IPS-20b (cell line): Measurements from ENCODE around the gene FAM180A.
"Not testable (repeated sequence)": the region's sequence is repeated elsewhere in the genome, so short reads cannot be mapped to it uniquely, and the experiment has no call there.

Experiments used
- H3K27ac ChIP-seq: one replicate; pipeline ENCODE4 v1.5.1; 2013; ENCODE audit warnings: low read length
- H3K27me3 ChIP-seq: 2 replicates; pipeline ENCODE4 v1.6.1; 2013; ENCODE audit warnings: mild to moderate bottlenecking, low read length, inconsistent platforms; ENCODE audit not compliant: insufficient read depth
- H3K36me3 ChIP-seq: 2 replicates; pipeline ENCODE4 v1.6.1; 2013; ENCODE audit warnings: low read depth, mild to moderate bottlenecking, inconsistent platforms, low read length, moderate library complexity; ENCODE audit not compliant: insufficient read depth
- H3K4me1 ChIP-seq: 2 replicates; pipeline ENCODE4 v1.6.1; 2013; ENCODE audit warnings: mild to moderate bottlenecking, control low read depth, inconsistent platforms, low read length, moderate library complexity; ENCODE audit not compliant: insufficient read depth
- H3K4me3 ChIP-seq: 2 replicates; pipeline ENCODE4 v1.5.1; 2013; ENCODE audit warnings: mild to moderate bottlenecking, low read length, inconsistent platforms
- H3K9ac ChIP-seq: 2 replicates; pipeline ENCODE4 v1.6.1; 2013; ENCODE audit warnings: low read depth, mild to moderate bottlenecking, inconsistent platforms, low read length, moderate library complexity
- H3K9me3 ChIP-seq: 2 replicates; pipeline ENCODE4 v1.6.1; 2013; ENCODE audit warnings: mild to moderate bottlenecking, low read depth, low read length, inconsistent platforms; ENCODE audit not compliant: insufficient read depth

The FAM180A gene

DNA sequence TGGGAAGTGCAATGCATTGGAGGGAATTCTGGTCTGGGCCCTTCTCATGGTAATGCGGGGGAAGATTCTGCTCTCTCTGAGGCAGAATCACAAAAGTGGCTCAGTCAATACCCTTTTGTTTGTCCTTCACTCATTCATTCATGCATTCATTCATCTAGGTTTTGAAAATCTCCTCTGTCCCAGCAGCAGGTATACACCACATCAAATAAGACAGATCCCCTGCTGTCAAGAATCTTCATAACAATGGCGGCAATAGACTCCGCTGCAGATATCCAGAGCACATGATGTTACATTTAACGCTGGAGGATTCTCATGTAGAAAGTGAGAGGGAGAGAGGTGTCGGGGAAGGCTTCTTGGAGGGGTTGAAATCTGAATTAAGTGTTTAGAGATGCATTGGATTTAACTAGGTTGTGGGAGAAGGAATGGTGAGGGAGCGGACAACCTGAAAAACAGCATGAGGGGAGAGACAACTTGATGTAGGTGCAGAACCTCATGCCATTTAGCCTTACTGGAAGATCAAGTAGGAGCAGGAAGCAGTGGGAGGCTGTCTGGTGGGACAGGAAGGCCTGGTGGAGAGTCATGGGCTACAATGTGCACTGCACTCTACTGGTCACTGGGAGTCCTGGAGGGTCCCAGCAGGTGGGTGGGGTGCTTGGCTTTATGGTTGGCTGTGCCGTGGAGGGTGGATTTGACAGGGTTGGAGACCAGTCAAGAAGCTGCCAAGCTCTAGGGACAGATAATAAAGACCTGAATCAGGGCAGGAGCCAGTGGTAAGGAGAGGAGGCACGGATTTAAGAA lies 5.2 kb upstream of the FAM180A start:
- H3K4me3 ChIP-seq, result peak overlapping the region; percentile 27; the same call in 1 of the 2 replicates
- peak overlapping the region; percentile 29; the same call in 1 of the 2 replicates for H3K9ac ChIP-seq
- peaks cover 6% of the 10 kb centered on the region for H3K9me3 ChIP-seq
- H3K27ac ChIP-seq, result peak overlapping the region; percentile 53
- peaks cover 17% of the 10 kb centered on the region for H3K4me1 ChIP-seq
- H3K36me3 ChIP-seq, result no peaks in the 10 kb centered on the region
- no peaks in the 10 kb centered on the region for H3K27me3 ChIP-seq

DNA sequence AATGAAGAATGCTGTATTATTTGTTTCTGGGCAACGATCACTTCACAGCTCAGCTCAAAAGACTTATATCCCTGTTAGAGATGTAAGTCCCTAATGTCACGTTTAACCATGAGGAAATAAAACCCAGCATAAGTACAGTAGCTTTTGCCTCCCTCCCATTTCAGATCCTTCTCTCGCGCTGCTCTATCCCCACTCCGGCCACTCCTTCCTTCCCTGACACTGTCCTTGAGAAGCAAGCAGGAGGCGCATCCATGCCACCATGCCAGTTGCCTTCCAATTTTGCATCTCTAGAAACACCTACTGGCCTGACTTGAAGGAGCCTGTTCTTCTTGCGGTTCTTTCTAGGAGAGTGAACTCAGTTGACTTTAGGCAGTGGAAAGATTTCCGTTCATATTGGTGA lies 1.2 kb downstream of the FAM180A start:
- peaks cover 4% of the 10 kb centered on the region; the same call in 1 of the 2 replicates for H3K4me1 ChIP-seq
- H3K9me3 ChIP-seq, result no peaks in the 10 kb centered on the region; the same call in 1 of the 2 replicates
- H3K9ac ChIP-seq, result no peak overlapping the region
- H3K36me3 ChIP-seq, result no peaks in the 10 kb centered on the region
- H3K27ac ChIP-seq, result no peak overlapping the region
- no peaks in the 10 kb centered on the region for H3K27me3 ChIP-seq
- H3K4me3 ChIP-seq, result no peak overlapping the region

DNA sequence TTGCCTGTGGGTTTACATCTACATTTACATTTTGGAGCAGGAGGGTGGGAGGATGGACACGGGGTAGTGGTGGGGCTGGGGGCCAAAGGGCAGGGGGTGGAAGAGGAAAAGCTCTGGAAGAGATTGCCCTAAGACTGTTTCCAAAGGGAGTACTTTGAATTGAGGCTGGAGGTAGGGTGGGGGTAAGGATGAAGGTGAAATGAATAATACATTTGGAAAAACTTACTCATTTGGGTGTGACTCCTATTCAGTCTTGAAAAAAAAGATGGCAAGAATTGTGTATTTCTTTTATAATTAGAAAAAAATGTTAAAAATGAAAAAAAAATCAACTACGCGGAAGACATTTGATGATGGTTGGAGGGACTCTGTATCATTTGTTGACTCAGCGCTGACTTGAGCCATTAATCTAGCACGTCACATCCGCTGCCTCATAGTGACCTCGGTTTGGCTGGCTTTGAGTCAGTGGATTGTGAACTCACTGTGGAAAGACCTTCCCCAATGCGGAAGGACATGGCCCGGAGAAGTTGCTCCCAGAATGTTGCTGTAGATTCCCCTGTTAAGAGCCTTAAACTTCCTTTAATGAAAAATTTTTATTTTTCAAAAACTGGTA lies 2.8 kb downstream of the FAM180A start:
- Histone ChIP-seq H3K4me3 (no peak overlapping the region), H3K36me3 (no peaks in the 10 kb centered on the region), H3K9me3 (no peaks in the 10 kb centered on the region), H3K9ac (no peak overlapping the region), H3K27ac (no peak overlapping the region), H3K4me1 (peaks cover 4% of the 10 kb centered on the region; the same call in 1 of the 2 replicates), H3K27me3 (no peaks in the 10 kb centered on the region)

DNA sequence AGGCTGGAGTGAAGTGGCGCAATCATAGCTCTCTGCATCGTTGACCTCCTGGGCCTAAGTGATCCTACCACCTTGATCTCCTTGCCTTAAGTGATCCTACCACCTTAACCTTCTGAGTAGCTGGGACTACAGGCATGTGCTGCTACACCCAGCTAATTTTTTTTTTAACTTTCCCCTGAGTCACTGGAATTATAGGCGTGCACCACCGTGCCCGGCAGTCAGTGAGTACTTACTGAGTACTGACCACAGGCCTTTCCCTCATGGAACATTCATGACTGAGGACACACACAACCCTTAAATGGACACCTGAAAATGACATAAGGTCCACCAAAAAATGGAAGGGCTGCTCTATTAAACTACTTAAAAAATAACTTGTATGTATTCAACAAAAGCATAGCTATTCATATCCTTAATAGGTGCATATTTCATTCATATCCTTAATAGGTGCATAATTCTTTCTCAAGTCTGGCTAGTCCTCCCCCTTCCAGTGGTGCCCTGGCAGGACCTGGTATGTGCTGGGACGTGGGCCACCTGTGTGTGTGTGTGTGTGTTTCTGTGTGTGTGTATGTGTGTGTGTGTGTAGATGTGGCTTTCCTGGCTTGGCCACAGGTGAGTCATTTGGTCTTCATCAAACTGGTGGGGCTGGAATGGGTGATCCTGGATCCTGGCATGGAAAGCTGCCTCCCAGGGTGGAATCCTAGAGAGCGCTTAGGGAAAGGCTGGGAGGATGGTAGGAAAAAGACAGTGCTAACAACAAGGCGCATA lies 3.5 kb downstream of the FAM180A start:
- no peak overlapping the region for H3K27ac ChIP-seq

DNA sequence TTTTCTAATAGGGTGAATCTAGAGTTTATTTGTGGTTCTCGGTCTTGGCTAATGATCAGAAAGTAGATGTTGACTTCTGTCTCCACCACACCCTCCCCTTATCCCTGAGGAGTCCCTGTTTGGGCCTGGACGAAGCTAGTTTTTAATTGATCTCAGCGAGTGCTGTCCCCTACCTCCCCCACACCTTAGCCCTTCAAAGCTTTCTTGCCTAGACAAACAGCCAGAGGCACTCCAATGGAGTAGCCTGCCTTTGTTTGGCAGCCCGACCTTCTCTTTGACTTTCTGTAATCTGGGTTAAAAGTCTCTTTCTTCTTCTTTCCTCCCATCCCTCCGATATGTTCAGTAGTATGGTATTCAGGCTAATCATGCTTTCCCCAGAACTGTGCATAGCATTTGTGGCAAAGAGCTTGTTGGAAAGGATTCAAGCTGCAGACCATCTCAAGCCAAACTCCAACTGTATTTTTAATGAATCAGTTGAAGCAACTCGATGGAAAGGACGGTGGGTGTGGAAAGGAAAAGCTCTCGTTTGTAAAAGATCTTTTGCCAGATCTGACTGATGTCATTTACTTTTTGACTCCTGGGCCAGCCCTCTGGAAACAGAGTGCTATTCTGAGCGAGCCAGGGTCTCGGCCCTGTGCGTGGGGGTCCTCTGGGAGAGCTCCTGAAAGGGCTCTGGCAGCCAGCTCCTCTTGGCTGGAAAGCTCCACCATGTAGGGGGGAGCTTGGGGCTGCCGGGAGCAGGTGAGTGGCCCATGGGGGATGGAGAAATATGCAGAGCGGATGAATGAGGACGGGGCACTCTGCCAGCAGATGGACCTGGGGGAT lies 4.5 kb downstream of the FAM180A start:
- Histone ChIP-seq H3K4me1 (peaks cover 4% of the 10 kb centered on the region; the same call in 1 of the 2 replicates), H3K9me3 (no peaks in the 10 kb centered on the region), H3K9ac (no peak overlapping the region), H3K36me3 (no peaks in the 10 kb centered on the region), H3K27ac (no peak overlapping the region), H3K4me3 (no peak overlapping the region; the same call in 1 of the 2 replicates), H3K27me3 (no peaks in the 10 kb centered on the region)

More for the DNA sequence above, 3.5 kb downstream of the FAM180A start:
- Histone ChIP-seq H3K9me3 (no peaks in the 10 kb centered on the region), H3K9ac (no peak overlapping the region), H3K36me3 (no peaks in the 10 kb centered on the region), H3K4me1 (peaks cover 4% of the 10 kb centered on the region; the same call in 1 of the 2 replicates), H3K4me3 (no peak overlapping the region), H3K27me3 (no peaks in the 10 kb centered on the region)

DNA sequence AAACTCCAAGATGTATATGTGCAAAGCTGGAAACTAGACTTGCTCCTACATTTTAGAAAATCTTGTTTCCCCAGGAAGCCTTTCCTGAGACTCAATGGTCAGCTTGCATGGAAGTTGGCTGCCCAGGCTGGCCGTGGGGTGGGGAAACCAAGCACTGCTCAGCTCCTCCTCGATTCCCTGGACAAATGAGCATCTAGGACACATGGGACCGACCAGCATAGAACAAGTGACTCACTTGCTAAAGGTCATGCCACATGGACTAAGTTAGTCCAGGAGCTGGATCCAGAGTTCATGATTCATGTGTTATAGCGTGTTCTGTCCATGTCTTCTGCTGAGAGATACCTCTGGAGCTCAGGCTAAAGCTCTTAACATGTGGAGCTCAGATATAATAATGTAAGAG lies 6.2 kb downstream of the FAM180A start:
- H3K4me3 ChIP-seq, result no peak overlapping the region
- H3K36me3 ChIP-seq, result no peaks in the 10 kb centered on the region
- no peak overlapping the region for H3K27ac ChIP-seq
- H3K9me3 ChIP-seq, result no peaks in the 10 kb centered on the region
- no peaks in the 10 kb centered on the region for H3K27me3 ChIP-seq
- H3K9ac ChIP-seq, result no peak overlapping the region
- peaks cover 4% of the 10 kb centered on the region; the same call in 1 of the 2 replicates for H3K4me1 ChIP-seq

DNA sequence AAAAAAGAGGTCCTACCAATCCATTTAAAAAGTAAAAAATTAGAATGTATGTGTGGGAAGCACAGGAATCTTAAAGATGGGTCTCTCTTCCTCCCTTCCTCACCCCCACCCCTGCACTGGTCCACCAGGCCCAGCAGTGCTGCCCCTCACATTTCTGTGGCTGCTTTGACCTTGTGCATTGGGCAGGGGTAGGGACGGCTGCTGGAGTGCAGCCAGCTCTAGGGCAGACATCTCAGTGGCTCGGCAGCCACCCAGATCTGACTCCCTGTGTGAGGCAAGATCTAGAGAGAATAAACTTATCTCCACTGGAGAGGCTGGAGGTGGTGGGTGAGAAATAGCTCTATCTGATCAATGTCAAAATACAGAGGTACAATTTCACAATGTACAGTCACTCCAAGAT lies 6.7 kb downstream of the FAM180A start:
- no peaks in the 10 kb centered on the region for H3K9me3 ChIP-seq
- no peaks in the 10 kb centered on the region for H3K36me3 ChIP-seq
- no peak overlapping the region for H3K9ac ChIP-seq
- no peak overlapping the region for H3K27ac ChIP-seq
- no peaks in the 10 kb centered on the region for H3K27me3 ChIP-seq
- H3K4me1 ChIP-seq, result peaks cover 4% of the 10 kb centered on the region; the same call in 1 of the 2 replicates
- no peak overlapping the region for H3K4me3 ChIP-seq

DNA sequence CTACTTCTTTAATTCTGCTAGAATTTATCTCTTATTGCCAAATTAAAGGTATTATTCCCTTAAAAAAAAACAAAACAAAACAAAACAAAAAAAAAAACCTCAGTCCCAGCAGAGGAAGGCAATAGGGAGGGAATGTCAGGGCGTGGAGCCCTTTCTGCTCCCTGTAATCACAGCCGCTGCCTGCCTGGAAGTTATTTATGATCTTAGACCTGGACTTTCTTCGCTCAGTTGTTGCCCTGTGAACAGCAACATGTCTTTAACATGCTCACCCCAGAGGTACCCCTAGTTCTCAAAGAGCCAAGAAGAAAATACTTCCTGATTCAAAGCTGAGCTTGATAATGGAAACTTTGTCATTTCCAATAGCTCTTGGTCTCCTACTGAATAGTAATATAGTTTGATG lies 7.7 kb downstream of the FAM180A start:
- Histone ChIP-seq H3K27ac (no peak overlapping the region), H3K9me3 (no peaks in the 10 kb centered on the region), H3K4me3 (no peak overlapping the region), H3K27me3 (no peaks in the 10 kb centered on the region), H3K4me1 (peaks cover 4% of the 10 kb centered on the region; the same call in 1 of the 2 replicates), H3K9ac (no peak overlapping the region), H3K36me3 (no peaks in the 10 kb centered on the region)

DNA sequence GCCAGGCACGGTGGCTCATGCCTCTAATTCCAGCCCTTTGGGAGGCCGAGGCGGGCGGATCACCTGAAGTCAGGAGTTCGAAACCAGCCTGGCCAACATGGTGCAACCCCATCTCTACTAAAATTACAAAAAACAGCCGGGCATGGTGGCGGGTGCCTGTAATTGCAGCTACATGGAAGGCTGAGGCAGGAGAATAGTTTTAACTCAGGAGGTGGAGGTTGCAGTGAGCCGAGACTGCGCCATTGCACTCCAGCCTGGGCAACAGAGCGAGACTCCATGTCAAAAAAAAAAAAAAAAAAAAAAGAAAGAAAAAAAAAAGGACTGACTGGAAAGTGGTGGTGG lies 11.3 kb downstream of the FAM180A start:
- H3K9ac ChIP-seq, H3K27me3 ChIP-seq, H3K9me3 ChIP-seq, H3K4me3 ChIP-seq, H3K27ac ChIP-seq, H3K36me3 ChIP-seq, H3K4me1 ChIP-seq: not testable (repeated sequence)

DNA sequence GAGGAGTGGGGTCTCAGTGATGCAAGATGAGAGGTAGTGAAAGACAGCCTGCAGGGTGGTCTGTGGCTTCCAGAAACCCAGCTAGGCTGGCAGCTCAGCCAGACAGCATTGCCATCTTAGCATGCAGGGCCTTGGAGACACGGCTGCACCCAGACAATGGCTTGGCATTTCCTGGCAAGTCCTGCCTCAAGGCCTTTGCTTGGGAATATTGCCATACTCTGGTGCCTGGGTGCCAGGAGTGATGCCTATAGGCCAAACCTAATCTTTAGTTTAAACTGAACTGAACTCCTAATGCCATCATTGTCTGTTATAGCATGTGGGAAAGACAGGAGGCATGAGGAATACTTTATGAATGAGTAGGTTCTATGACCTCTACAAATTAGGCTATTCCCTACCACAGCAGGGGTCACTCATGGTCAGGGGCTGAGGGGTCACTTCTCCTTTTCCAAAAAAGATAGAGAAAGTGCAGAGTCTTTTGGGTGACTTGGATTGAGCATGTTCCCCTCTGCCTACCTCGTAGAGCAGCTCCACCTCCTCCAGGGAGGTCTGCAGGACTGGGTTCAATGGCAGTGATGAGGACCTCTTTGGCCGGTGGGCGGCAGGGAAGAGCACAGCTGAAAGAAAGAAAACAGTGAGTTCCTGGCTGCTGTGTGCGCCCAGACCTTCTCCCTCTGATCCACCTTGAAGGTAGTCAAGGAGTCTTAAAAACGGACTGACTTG lies 11.9 kb downstream of the FAM180A start:
- no peaks in the 10 kb centered on the region for H3K27me3 ChIP-seq
- no peak overlapping the region for H3K4me3 ChIP-seq
- no peak overlapping the region for H3K9ac ChIP-seq
- H3K27ac ChIP-seq, result no peak overlapping the region
- H3K9me3 ChIP-seq, result no peaks in the 10 kb centered on the region
- no peaks in the 10 kb centered on the region for H3K36me3 ChIP-seq
- H3K4me1 ChIP-seq, result no peaks in the 10 kb centered on the region

DNA sequence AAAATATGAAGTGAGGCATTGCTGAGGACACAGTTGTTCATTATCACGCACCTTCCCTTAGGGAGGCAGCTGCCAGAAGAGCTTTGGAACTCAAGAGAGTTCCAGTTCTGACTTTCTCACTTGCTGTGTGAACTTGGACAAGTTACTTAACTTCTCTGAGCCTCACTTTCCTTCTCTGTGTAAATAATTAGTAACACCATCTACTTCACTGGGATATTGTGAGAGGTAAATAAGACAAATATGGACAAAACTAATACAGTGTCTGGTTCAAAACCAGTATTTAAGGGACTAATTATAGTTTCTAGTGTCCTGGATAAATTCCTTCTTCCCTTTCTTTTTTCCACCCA lies 14.3 kb downstream of the FAM180A start:
- H3K27me3 ChIP-seq, result no peaks in the 10 kb centered on the region
- no peaks in the 10 kb centered on the region for H3K9me3 ChIP-seq
- H3K4me1 ChIP-seq, result no peaks in the 10 kb centered on the region
- H3K27ac ChIP-seq, result no peak overlapping the region
- H3K4me3 ChIP-seq, result no peak overlapping the region
- H3K36me3 ChIP-seq, result no peaks in the 10 kb centered on the region
- H3K9ac ChIP-seq, result no peak overlapping the region
